ENCODE measurements around the gene MIOS.
A peak's percentile ranks its signal among the peaks of the same experiment; 100 is the strongest.

MIOS gene

GRCh38 chr7:7620644-7621210 is 54.0 kb downstream of the MIOS start:
- no peaks in the 10 kb centered on the region for H3K36me3 ChIP-seq (ENCODE audit: insufficient read depth, low read length)
- no peaks in the 10 kb centered on the region for H3K4me1 ChIP-seq (ENCODE audit: insufficient read depth, low read length)
- H3K27me3 ChIP-seq (ENCODE audit: control insufficient read depth in 1 of 2, insufficient read depth in 2 of 2, low read length in 2 of 2): no peaks in the 10 kb centered on the region

GRCh38 chr7:7628476-7628875 is 61.8 kb downstream of the MIOS start:
- no peaks in the 10 kb centered on the region for H3K4me1 ChIP-seq (ENCODE audit: insufficient read depth, low read length)
- no peaks in the 10 kb centered on the region for H3K36me3 ChIP-seq (ENCODE audit: insufficient read depth, low read length)
- H3K4me3 ChIP-seq (ENCODE audit: low read depth in 1 of 2, low read length in 2 of 2): no peak overlapping the region
- H3K9me3 ChIP-seq (ENCODE audit: low read length): no peaks in the 10 kb centered on the region
- H3K27ac ChIP-seq (ENCODE audit: low read depth, low read length): no peak overlapping the region
- H3K9ac ChIP-seq (ENCODE audit: low read length): no peak overlapping the region
- H3K27me3 ChIP-seq (ENCODE audit: control insufficient read depth in 1 of 2, insufficient read depth in 2 of 2, low read length in 2 of 2): no peaks in the 10 kb centered on the region

More at GRCh38 chr7:7620644-7621210, 54.0 kb downstream of the MIOS start:
- Histone ChIP-seq H3K27ac (ENCODE audit: low read depth, low read length) (no peak overlapping the region), H3K4me3 (ENCODE audit: low read depth in 1 of 2, low read length in 2 of 2) (no peak overlapping the region), H3K9ac (ENCODE audit: low read length) (no peak overlapping the region), H3K9me3 (ENCODE audit: low read length) (no peaks in the 10 kb centered on the region)

GRCh38 chr7:7630626-7631329 is 64.1 kb downstream of the MIOS start:
- Histone ChIP-seq H3K27me3 (ENCODE audit: control insufficient read depth in 1 of 2, insufficient read depth in 2 of 2, low read length in 2 of 2) (no peaks in the 10 kb centered on the region), H3K4me3 (ENCODE audit: low read depth in 1 of 2, low read length in 2 of 2) (no peak overlapping the region), H3K4me1 (ENCODE audit: insufficient read depth, low read length) (no peaks in the 10 kb centered on the region), H3K36me3 (ENCODE audit: insufficient read depth, low read length) (no peaks in the 10 kb centered on the region), H3K27ac (ENCODE audit: low read depth, low read length) (no peak overlapping the region), H3K9me3 (ENCODE audit: low read length) (no peaks in the 10 kb centered on the region), H3K9ac (ENCODE audit: low read length) (no peak overlapping the region)

- peak overlapping the region; percentile 74 for H3K9ac ChIP-seq (ENCODE audit: low read length)
- H3K4me3 ChIP-seq (ENCODE audit: low read depth in 1 of 2, low read length in 2 of 2): peak overlapping the region in 1 of 2 donors; percentile 90
- peak overlapping the region; percentile 38 for H3K27ac ChIP-seq (ENCODE audit: low read depth, low read length)
- no peaks in the 10 kb centered on the region for H3K36me3 ChIP-seq (ENCODE audit: insufficient read depth, low read length)
- H3K4me1 ChIP-seq (ENCODE audit: insufficient read depth, low read length): peaks cover 5% of the 10 kb centered on the region
- H3K9me3 ChIP-seq (ENCODE audit: low read length): no peaks in the 10 kb centered on the region
- H3K27me3 ChIP-seq (ENCODE audit: control insufficient read depth in 1 of 2, insufficient read depth in 2 of 2, low read length in 2 of 2): no peaks in the 10 kb centered on the region
Measured at GRCh38 chr7:7639421-7639820, 72.7 kb downstream of the MIOS start.

- H3K36me3 ChIP-seq (ENCODE audit: insufficient read depth, low read length): no peaks in the 10 kb centered on the region
- H3K4me1 ChIP-seq (ENCODE audit: insufficient read depth, low read length): peaks cover 5% of the 10 kb centered on the region
- peak overlapping the region; percentile 74 for H3K9ac ChIP-seq (ENCODE audit: low read length)
- H3K27ac ChIP-seq (ENCODE audit: low read depth, low read length): peak overlapping the region; percentile 38
- H3K9me3 ChIP-seq (ENCODE audit: low read length): no peaks in the 10 kb centered on the region
- H3K4me3 ChIP-seq (ENCODE audit: low read depth in 1 of 2, low read length in 2 of 2): peak overlapping the region; percentile 90 to 93
- no peaks in the 10 kb centered on the region for H3K27me3 ChIP-seq (ENCODE audit: control insufficient read depth in 1 of 2, insufficient read depth in 2 of 2, low read length in 2 of 2)
Measured at GRCh38 chr7:7639847-7640220, 73.2 kb downstream of the MIOS start.

- peak within 1 kb of the TSS; percentile 92 for H3K27ac ChIP-seq (ENCODE audit: low read depth, low read length)
- no peaks in the 10 kb centered on the region for H3K9me3 ChIP-seq (ENCODE audit: low read length)
- peak within 1 kb of the TSS; percentile 90 to 93 for H3K4me3 ChIP-seq (ENCODE audit: low read depth in 1 of 2, low read length in 2 of 2)
- H3K36me3 ChIP-seq (ENCODE audit: insufficient read depth, low read length): no peaks in the 10 kb centered on the region
- no peaks in the 10 kb centered on the region for H3K27me3 ChIP-seq (ENCODE audit: control insufficient read depth in 1 of 2, insufficient read depth in 2 of 2, low read length in 2 of 2)
- H3K4me1 ChIP-seq (ENCODE audit: insufficient read depth, low read length): peaks cover 5% of the 10 kb centered on the region
- peak within 1 kb of the TSS; percentile 89 for H3K9ac ChIP-seq (ENCODE audit: low read length)
Measured at GRCh38 chr7:7640221-7641128, 73.8 kb downstream of the MIOS start, which contains the start of gene UMAD1. Gene UMAD1 (plus strand): TSS chr7:7640752. CDS start chr7:7673372, 32,620 bp downstream.

GRCh38 chr7:7641129-7641663 is 74.5 kb downstream of the MIOS start:
- Histone ChIP-seq H3K36me3 (ENCODE audit: insufficient read depth, low read length) (no peaks in the 10 kb centered on the region), H3K9ac (ENCODE audit: low read length) (peak overlapping the region; percentile 89), H3K27me3 (ENCODE audit: control insufficient read depth in 1 of 2, insufficient read depth in 2 of 2, low read length in 2 of 2) (no peaks in the 10 kb centered on the region), H3K27ac (ENCODE audit: low read depth, low read length) (peak overlapping the region; percentile 92), H3K4me3 (ENCODE audit: low read depth in 1 of 2, low read length in 2 of 2) (peak overlapping the region; percentile 90 to 93), H3K4me1 (ENCODE audit: insufficient read depth, low read length) (peaks cover 5% of the 10 kb centered on the region), H3K9me3 (ENCODE audit: low read length) (no peaks in the 10 kb centered on the region)

- H3K27ac ChIP-seq (ENCODE audit: low read depth, low read length): no peak overlapping the region
- H3K36me3 ChIP-seq (ENCODE audit: insufficient read depth, low read length): no peaks in the 10 kb centered on the region
- H3K9me3 ChIP-seq (ENCODE audit: low read length): no peaks in the 10 kb centered on the region
- H3K9ac ChIP-seq (ENCODE audit: low read length): no peak overlapping the region
- peaks cover 5% of the 10 kb centered on the region for H3K4me1 ChIP-seq (ENCODE audit: insufficient read depth, low read length)
- H3K4me3 ChIP-seq (ENCODE audit: low read depth in 1 of 2, low read length in 2 of 2): peak overlapping the region in 1 of 2 donors; percentile 90
- no peaks in the 10 kb centered on the region for H3K27me3 ChIP-seq (ENCODE audit: control insufficient read depth in 1 of 2, insufficient read depth in 2 of 2, low read length in 2 of 2)
Measured at GRCh38 chr7:7642081-7642480, 75.4 kb downstream of the MIOS start.

GRCh38 chr7:7647495-7648036 is 80.9 kb downstream of the MIOS start:
- no peaks in the 10 kb centered on the region for H3K4me1 ChIP-seq (ENCODE audit: insufficient read depth, low read length)
- H3K4me3 ChIP-seq (ENCODE audit: low read depth in 1 of 2, low read length in 2 of 2): no peak overlapping the region
- no peaks in the 10 kb centered on the region for H3K27me3 ChIP-seq (ENCODE audit: control insufficient read depth in 1 of 2, insufficient read depth in 2 of 2, low read length in 2 of 2)
- H3K9ac ChIP-seq (ENCODE audit: low read length): no peak overlapping the region
- no peaks in the 10 kb centered on the region for H3K9me3 ChIP-seq (ENCODE audit: low read length)
- no peak overlapping the region for H3K27ac ChIP-seq (ENCODE audit: low read depth, low read length)
- no peaks in the 10 kb centered on the region for H3K36me3 ChIP-seq (ENCODE audit: insufficient read depth, low read length)

- H3K4me3 ChIP-seq (ENCODE audit: low read depth in 1 of 2, low read length in 2 of 2): no peak overlapping the region
- no peaks in the 10 kb centered on the region for H3K9me3 ChIP-seq (ENCODE audit: low read length)
Measured at GRCh38 chr7:7650682-7651206, 84.1 kb downstream of the MIOS start.

GRCh38 chr7:7651479-7651878 is 84.8 kb downstream of the MIOS start:
- Histone ChIP-seq H3K27me3 (ENCODE audit: control insufficient read depth in 1 of 2, insufficient read depth in 2 of 2, low read length in 2 of 2) (no peaks in the 10 kb centered on the region), H3K9ac (ENCODE audit: low read length) (no peak overlapping the region), H3K4me1 (ENCODE audit: insufficient read depth, low read length) (peaks cover 4% of the 10 kb centered on the region), H3K9me3 (ENCODE audit: low read length) (no peaks in the 10 kb centered on the region), H3K27ac (ENCODE audit: low read depth, low read length) (no peak overlapping the region), H3K36me3 (ENCODE audit: insufficient read depth, low read length) (no peaks in the 10 kb centered on the region), H3K4me3 (ENCODE audit: low read depth in 1 of 2, low read length in 2 of 2) (no peak overlapping the region)

More at GRCh38 chr7:7650682-7651206, 84.1 kb downstream of the MIOS start:
- no peaks in the 10 kb centered on the region for H3K27me3 ChIP-seq (ENCODE audit: control insufficient read depth in 1 of 2, insufficient read depth in 2 of 2, low read length in 2 of 2)
- H3K4me1 ChIP-seq (ENCODE audit: insufficient read depth, low read length): peaks cover 4% of the 10 kb centered on the region
- no peaks in the 10 kb centered on the region for H3K36me3 ChIP-seq (ENCODE audit: insufficient read depth, low read length)
- no peak overlapping the region for H3K27ac ChIP-seq (ENCODE audit: low read depth, low read length)
- H3K9ac ChIP-seq (ENCODE audit: low read length): no peak overlapping the region
